ENCODE data around the gene CDRT4.

The CDRT4 gene

DNA sequence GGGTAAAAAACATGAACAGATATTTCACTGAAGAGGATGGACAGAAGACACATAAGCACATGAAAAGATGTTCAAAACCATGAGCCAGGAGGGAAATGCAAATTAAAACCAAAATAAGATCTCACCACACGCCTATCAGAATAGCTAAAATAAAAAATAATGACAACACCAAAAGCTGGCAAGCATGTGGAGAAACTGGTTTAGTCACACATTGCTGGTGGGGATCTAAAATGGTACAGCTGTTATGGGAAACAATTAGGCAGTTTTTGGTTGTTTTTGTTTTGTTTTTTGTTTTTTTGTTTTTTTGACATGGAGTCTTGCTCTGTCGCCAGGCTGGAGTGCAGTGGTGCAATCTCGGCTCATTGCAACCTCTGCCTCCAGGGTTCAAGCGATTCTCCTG, 81.3 kb downstream of the CDRT4 start:
- DNase-seq: no peak
